HG02973 (cell line): Measurements from ENCODE around the gene B3GALT4.

Experiments
- ATAC-seq: cut with Tn5 transposase; IDR thresholded peaks from one replicate; pipeline ENCODE4 v1.9.1; 2021; ENCODE audit warnings: moderate library complexity; ENCODE audit not compliant: unreplicated experiment

B3GALT4 gene

DNA sequence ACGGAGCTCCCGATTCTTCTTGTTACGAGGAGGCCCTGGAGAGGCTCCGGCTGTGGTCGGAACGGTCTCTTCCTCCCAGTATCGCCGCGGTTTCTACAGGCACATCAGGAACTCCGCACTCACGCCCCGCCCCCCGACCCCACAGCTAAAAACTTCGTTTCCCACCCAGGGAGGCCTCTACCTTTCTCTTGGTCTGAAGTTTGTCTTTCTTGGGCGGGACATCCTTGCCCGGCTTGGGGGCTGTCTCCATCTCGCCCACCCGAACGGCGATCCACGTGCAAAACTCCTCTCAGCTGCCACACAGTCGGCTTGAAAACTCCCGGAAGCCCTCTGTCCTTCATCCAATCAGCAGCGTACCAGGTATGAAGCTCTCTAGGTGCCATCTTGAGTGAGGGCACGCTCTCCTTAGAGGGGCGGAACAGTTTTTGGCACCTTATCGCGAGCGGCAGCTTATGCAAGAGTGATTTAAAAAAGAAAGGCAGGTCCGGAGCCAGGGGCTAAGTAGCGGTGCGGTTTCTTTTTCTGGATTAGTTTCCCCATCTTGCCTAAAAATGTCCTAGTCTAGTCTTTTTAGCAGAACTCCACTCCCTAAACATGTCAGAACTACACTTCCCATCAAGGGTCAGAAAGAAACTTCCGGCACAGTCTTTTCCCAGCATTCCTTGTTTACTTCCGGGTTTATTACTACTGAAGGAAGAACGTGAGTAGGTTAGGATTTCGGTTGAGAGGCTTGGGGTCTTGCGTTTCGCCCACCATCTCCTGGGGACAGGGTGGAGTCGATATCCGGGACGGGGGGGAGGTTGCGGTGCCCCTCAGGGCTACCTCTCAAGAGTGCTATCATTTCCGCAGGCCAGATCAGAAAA lies 12.2 kb downstream of the B3GALT4 start, which contains the start of the genes PFDN6 and WDR46:
PFDN6 (plus strand) TSS at position 681 of the 863 bp plus-strand sequence. CDS start 256 bp downstream, outside the sequence.
WDR46 (minus strand) TSS at position 319 of the 863 bp plus-strand sequence; CDS start at position 250, 69 bp downstream.
- ATAC-seq, result peak; percentile 71

DNA sequence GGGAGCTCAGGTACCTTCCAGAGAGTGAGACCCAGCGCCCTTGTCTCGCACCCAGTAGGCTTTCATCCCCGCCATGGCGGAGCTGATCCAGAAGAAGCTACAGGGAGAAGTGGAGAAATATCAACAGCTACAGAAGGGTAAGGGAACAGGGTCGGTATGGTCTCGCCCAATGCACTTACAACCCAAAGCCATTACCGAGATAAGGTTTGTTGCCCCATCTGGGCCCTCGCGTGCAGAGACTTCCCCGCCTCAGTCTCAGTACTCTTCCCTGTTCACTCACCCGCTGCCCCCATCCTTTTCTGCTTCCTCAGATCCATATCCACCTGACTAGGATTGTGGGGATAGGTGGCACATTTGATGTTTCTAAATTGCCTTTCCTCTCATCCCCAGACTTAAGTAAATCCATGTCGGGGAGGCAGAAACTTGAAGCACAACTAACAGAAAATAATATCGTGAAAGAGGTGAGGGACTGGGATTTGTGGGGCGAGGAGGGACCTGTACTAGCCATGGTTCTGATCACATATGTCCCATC lies 12.9 kb downstream of the B3GALT4 start:
- peak; percentile 14 for ATAC-seq

DNA sequence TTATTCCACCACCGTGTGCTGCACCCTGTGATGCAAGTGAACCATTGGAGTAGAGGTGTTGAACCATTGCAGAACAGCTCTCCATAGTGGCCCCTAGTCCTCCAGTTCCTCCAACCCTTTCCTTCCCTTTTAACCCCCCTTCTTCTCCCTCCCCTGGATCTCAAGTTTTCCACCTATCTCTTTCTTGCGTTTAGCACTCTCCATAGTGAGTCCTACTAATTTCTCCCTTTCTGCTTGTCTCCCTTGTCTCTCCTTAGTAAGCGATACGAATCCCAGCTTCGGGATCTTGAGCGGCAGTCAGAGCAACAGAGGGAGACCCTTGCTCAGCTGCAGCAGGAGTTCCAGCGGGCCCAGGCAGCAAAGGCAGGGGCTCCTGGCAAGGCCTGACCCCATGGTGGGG lies 13.5 kb downstream of the B3GALT4 start:
- no peak for ATAC-seq

DNA sequence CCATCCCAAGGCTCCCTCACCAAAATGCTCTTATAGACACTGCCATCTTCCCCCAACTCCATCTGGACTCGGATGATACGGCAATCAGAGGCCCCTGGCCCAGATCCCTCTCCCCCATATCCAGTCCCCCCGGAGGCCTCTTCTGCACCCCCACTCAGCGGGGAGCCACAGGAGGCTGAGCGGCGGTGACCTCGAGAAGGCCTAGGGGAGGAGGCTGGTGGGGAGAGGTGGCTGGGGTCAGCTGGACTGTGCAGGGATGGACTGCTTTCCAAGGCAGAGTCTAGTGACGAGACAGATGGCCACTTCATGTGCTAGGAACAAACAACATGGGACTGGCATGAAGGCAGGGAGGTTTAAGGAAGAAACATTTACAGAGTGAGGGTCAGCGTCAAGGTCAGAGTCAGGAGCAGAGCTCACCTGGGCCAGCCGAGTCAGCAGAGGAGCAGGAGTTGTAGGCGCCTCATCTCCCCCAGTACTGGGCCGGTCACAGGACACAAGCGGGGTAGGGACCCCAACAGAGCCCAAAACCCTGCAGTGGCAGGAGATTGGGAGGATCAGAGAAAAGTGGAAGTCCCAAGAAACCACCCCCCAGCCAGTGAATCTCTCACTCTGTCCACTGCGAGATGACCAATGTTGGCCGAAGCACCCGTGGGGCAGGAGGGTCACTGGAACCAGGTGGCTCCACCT lies 16.2 kb downstream of the B3GALT4 start:
- no peak for ATAC-seq

DNA sequence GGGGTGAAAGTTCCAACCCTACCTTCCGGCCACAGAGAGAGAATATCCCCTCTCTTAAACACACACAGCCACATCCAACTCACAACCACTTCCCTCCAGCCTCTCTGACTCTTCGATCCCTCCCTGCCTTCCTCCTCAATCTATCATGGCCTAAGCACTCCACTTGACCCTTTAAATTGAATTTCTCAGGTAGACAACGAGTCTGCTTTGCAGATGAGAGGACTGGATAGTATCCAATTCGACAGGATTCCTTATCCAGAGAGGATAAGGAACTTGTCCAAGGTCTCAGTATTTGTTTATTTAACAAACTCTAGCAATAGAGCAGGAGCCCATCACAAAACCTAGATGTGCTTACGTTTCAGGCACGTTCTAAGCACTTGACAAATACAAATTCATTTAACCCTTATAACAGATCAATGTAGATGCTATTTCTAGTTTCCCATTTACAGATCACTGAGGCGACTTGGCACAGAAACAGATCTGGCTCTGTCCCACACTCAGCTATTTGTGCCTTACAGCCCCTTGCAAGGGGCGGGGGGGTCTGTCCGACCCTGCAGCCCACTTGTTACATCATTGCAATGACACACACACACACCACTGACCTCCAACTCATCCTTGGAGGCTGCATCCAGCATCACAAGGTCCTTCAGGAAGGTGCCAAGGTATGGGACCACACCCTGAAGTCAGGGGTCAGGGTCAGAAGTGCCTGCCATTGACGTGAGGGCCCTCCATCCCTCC lies 17.3 kb downstream of the B3GALT4 start:
- ATAC-seq, result no peak

DNA sequence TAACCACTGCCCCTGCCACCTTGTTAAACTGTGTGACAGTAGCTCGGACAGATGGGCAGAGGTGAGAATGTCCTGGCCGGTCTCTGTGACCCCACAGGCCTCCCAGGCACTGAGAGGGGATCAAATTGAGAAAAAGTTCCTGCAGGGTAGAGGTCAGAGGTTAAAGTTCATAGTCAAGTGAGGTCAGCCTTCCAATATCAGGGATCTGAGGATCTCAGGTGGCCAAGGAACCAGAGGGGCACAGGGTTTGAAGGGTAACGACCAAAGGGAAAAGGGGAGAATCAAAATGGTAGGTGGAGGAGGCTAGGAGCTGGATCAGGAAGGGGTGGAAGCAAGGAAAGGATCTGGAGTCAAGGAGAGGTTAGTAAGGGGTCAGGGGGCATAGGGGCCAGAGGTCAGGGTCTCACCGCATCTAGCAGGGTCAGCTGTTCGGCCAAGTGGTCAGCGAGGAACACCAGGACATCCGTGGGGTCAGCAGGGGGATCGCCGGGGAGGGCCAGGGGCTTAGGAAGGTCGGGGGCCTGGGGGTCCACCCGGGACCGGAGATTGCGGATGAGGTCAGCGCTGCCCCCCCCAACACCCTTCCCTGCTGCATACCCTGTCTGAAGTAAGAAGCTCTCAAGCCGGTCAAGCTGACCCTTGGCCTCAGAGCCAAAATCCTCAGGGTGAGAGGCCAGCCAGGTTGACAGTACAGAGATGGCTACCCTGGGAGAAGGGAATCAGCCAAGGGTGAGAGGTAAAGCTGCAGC lies 18.9 kb downstream of the B3GALT4 start:
- no peak for ATAC-seq

DNA sequence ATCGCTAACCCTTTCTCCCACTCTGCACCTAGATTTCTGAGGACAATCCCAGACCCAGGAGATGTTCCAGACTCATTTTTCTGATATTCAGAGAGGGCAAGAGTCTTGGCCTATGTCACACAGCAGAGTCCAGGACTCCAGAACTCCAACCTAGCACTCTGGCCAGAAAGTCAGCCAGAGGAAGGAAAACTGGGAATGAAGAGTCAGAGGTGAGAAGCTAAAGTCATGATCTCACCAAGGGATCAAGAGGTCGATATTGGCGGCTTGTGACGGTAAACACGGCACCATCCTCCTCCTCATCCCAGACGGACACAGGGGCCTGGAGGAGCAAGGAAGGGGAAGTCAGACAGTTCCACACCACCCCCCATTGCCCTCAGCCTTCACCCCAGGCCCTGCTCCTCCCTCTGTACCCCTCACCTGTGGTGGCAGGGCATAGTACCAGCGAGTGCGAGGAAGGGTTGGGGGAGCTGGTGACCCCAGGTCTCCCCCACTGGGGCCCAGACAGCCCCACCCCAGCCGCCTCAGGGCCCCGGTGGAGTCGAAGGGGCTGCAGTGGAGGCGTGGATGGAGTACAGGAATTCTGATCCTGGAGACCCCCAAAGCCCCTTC lies 20.0 kb downstream of the B3GALT4 start:
- no peak for ATAC-seq

DNA sequence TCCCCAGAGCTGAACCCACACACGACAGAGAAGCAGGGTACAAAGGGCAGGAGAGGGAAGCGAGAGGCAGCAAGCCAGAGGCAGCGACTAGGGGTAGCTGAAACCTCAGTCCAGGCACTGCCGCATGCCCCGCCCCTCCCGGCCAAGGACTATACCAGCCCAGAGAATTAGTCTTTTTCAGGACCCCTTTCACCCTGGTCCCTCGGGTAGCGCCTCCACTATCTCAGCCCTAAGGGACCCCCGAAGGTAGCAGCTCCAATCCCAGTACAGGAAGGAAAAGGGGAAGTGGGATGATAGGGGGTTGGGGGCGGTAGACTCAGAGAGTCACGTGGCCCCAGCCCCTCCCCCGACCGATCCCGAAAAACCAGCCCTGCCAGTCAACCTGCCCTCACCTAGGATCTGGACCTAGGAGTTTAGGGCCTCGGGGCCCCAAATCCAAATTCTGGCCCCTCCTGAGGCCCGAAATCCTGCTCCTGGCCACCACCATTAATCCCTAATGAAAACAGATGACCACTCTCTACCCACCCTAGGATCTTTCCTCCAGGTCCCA lies 20.6 kb downstream of the B3GALT4 start:
- ATAC-seq, result no peak

DNA sequence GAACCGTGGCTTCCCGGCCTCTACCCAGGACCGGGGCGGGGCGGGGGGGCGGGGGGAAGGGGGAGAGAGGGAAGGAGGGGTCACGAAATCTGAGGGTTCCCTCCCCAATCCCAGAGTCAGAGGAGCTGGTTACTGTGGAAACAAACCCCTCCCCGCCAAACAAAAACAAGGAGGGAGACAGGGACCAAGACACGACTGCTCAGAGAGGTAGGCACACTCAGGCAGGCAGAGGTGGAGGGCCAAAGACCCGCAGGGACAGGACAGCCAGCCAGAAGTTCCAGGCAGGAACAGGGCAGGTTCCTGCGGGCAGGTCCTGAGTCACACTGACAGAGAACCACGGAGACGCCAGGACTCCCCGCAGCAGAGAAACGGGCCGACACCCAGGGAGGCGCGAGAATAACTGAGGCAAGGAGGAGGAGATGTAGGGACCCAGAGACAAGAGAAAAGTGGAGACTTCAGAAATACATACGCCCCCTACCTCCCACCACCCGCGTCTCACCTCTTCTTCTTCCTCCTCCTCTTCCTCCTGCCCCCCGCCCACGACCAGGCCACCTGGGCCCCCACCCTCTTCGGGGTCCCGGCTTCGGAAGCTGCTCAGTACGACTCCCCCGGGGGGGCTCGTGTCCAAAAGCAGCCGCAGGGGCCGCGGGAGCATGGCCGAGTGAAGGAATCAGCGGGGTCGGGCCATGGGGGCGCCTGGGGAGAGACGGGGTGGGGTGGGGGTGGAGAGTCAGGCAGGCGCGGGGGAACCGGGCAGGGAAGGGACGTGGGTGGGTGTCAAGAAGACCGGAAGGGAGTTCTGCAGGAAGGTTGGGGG lies 21.2 kb downstream of the B3GALT4 start:
- ATAC-seq, result no peak

DNA sequence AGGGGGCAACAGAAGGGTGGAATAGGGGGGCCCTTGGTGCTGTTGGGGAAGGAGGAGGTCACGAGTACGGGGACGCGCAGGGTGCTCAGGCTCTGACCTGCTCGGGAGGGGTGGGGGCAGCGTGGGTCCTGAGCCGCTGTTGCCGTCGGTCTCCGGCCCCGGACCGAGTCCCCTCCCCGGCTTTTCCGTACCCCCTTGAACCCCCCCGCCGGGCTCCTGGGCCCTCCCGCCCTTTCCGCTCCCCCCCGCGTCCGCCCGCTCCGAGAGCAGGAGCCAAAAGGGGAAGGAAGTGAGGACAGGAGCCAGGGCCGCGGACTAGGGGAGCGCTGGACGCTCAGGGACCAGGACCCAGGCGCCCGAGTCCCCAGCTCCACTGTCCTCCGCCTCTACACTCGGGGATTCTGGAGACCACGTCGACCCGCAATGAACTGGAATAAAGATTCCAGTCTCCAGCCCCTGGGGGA lies 21.9 kb downstream of the B3GALT4 start, which contains the start of gene RGL2:
RGL2 (minus strand) TSS at position 170 of the 464 bp plus-strand sequence. CDS start 332 bp downstream, outside the sequence.
- ATAC-seq, result no peak

DNA sequence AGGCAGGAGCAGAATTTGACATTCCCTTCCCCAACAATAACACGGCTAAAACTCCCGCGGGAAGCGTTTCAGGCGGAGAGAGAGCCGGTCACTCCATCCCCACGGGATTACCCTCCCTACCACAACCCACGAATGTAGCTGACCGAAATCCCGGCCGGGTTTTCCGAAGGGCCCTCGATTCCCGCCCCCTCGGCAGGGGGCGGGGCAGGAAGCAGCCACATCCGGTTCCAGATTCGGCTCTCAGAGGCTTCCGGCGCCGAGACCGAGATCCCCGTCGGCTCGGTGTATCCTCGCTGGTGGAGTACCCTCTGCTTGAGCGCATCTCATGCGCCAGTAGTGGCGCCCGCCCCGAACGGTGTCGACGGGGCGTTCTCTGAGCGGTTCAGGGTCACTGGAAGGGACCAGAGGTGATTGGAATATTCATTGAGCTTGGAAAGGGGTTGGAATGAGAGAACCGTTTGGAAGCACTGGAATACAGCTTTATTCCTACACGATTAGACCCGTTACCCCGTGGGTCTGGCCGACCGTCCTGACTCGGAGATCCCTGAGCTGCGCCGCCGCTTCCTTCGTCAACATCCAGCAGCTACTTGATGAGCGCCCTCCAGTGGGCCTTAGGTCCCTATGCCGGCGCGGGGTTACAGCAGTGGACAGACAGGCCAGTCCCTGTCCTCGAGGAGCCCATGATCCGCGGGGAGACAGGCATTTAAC lies 22.5 kb downstream of the B3GALT4 start:
- ATAC-seq, result peak; percentile 61

DNA sequence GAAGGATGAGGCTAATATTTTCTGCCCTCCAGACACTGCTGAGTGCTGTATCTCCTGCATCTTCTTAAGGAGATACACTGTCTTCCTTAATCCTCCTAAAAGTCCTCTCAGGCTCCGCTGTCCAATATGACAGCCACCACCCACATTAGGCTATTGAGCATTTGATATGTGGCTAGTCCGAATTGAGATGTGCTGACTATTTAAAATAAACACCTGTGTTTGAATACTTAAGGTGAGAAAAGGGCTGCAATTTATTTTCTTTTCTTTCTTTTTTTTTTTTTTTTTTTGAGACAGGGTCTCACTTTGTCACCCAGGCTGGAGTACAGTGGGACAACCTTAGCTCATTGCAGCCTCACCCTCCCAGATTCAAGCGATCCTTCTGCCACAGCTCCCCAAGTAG lies 25.0 kb downstream of the B3GALT4 start:
- no peak for ATAC-seq

DNA sequence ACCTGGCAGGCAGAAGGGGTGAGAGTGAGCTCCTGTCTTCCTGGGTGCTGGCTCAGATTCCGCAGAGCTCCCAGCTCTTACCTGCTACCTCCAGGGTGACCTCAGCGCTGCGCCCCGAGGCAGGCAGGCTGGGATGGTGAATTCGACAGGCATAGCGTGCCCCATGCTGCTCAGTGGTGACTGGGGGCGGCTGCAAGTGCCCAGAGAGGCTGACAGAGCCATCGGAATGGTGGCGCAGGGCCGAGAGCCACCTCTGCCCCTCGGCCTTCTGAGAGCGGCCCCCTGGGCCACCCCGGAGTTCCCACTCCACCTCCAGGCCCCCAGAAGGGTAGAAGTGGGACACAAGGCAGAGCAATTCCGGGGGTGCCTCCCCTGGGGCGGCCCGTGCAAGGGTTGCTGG lies 27.3 kb downstream of the B3GALT4 start:
- ATAC-seq, result no peak

DNA sequence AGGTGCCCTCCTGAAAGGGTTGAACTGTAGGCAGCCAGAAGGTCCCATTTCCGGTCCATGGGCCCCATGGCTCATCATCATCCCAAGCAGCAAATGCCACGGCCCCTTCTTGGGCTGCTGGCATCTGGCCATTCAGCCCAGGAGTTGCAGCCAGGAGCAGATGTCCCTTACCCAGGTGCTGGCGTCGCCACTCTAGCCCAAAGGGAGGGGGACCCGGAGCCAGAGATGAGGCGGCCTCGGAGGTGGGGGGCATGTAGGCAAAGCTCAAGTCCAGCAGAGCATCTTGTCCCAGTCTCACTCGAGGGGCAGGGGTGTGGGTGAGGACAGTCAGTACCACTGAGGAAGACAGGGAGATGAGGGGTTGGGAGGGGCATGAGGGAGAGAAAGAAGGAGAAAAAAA lies 28.1 kb downstream of the B3GALT4 start:
- ATAC-seq, result no peak

DNA sequence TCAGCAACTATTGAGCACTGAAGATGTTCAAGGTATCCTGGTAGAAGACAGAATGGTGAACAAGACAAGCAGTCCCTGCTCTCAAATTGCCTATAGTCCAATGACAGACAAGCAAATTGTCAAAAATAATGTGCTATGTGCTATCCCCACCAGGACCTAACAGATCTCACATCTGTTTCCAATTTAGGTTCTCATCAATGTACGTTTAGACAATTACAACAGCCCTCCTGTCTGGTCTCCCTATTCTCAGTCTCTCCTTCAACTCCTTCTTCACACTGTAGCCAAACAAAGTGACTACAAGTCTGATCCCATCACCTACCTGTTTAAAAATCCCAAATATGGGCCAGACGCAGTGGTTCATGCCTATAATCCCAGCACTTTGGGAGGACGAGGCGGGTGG lies 29.4 kb downstream of the B3GALT4 start:
- ATAC-seq, result no peak

DNA sequence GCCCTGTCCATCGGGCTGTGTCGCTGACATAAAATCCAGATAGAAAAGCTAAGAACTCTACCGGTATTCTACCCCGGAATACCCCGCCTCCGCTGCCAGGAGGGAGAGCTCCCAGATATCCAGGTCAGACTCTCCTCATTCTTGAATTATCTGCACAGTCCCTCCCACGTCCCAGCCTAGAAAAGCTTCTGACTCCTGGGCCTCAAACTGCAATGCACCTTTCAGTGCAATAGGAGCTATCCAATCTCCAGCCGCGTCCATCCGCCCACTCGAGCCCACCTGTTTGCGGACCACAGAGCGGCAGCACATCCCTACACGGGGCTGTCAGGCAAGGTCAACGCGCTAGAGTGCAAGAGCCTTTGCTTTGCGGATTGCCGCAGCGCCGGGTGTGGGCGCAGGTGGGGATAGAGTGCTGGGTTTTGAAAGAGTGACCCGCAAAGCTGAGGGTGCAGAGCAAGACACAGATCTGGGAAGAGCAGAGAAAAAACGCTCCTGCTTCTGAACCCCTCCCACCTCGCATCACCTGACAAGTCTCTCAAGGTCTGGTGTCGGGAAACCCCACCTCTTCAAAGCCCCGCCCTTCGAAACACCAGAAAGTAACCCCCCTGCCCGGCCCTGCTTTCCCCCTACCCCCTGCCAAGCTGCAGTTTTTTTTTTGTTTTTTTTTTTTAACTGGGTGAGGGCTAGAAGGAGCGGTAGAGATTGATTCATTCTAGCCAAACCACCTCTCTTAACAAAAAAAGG lies 35.6 kb downstream of the B3GALT4 start:
- peak; percentile 31 for ATAC-seq

DNA sequence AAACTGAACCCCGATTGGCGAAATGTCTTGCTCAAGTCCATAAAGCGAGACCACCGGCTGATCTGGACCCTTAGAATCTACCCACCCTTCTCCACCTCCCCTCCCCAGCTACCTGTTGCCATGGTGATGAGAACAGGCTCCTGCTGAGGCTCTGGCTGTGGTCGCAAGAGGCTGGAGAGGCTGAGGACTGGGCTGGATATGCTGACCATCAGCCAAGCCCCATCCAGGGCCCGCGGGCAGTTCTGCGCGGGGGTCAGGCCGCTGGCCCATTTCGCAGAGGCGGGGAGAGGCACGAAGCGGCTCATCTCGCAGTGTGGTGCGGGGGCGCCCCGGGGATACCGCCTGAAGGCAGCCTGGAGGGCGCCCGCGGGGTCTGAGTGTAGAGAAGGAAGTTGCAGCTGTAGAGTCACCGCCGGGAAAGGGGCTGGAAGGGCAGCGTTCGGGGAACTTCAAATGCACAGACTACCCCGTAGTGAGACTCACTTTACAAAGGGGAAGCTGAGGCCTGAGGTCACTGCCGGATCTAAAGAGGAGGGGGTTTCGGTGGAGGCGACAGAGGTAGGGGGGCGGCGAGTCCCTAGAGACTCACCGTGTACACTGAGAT lies 36.3 kb downstream of the B3GALT4 start:
- no peak for ATAC-seq
